NT2/D1 (cell line): ENCODE results near the gene CTNNA3.

ENCODE experiments used
- SUZ12 ChIP-seq: IDR thresholded peaks from 2 replicates; pipeline ENCODE4 v1.6.1; 2011; ENCODE audit not compliant: insufficient read length, insufficient read depth; ENCODE audit errors: extremely low read depth
- YY1 ChIP-seq: IDR thresholded peaks from 2 replicates; pipeline ENCODE4 v1.6.1; 2011; ENCODE audit not compliant: insufficient read length, insufficient read depth
- ZNF274 ChIP-seq: IDR thresholded peaks from 2 replicates; pipeline ENCODE4 v1.6.1; 2011; ENCODE audit warnings: mild to moderate bottlenecking, low read depth, low read length

GRCh38 chr10:66565999-66566398 is 1130.0 kb downstream of the CTNNA3 start:
- TF ChIP-seq SUZ12 (no peak), YY1 (no peak), ZNF274 (no peak)
